ENCODE data around the gene FOXD3.

- TF ChIP-seq CTCF (IDR thresholded peaks at IDR 0.05; ENCODE audit: low read depth, low read length, poor library complexity, severe bottlenecking), result no peak
- TF ChIP-seq EZH2phosphoT487 (IDR thresholded peaks at IDR 0.05; ENCODE audit: borderline replicate concordance, low read length), result no peak
Observed at GRCh38 chr1:63367215-63368103, 45.1 kb downstream of the FOXD3 start, which contains the start of gene ALG6.

Data from DOHH2 (cell line).